Gastroesophageal sphincter (tissue), 4 donors: Measurements from ENCODE around the gene CILP. TPM values are rescaled to one million over a fixed set of nuclear protein-coding genes. Genes with fewer than 3 reads are reported as not detected.
"Not testable (repeated sequence)": the region's sequence is repeated elsewhere in the genome, so short reads cannot be mapped to it uniquely, and the experiment has no call there.

Source experiments
- ATAC-seq: fragments of 150-250 bp; one replicate; pipeline ENCODE4 v1.9.1; 2016; ENCODE audit warnings: mild to moderate bottlenecking, moderate library complexity
- H3K27ac ChIP-seq, 4 donors: fragments of 200-600 bp; sonication (generic) in 3 of 4; 1 replicate in 3 of 4; 2 replicates in 1 of 4; pipeline ENCODE4 v1.5.1; 2016 to 2019
- H3K27me3 ChIP-seq: fragments of 200-600 bp; sonication (generic); one replicate; pipeline ENCODE4 v1.5.1; 2019
- H3K36me3 ChIP-seq, 2 donors: fragments of 200-600 bp; sonication (generic); one replicate each; pipeline ENCODE4 v1.5.1; 2019; ENCODE audit warnings: control low read depth in 1 of 2
- H3K4me1 ChIP-seq, 3 donors: fragments of 200-600 bp; sonication (generic); 1 replicate in 2 of 3; 2 replicates in 1 of 3; pipeline ENCODE4 v1.5.1; 2016 to 2019; ENCODE audit warnings: control low read depth in 2 of 3
- H3K4me3 ChIP-seq, 2 donors: fragments of 200-600 bp; sonication (generic); one replicate each; pipeline ENCODE4 v1.5.1; 2019; ENCODE audit warnings: mild to moderate bottlenecking in 1 of 2, moderate library complexity in 1 of 2
- H3K9me3 ChIP-seq, 3 donors: fragments of 200-600 bp; sonication (generic); one replicate each; pipeline ENCODE4 v1.5.1; 2017 to 2019; ENCODE audit warnings: control low read depth in 2 of 3
- EP300 ChIP-seq: sonication (generic); formaldehyde crosslinking; IDR thresholded peaks from one replicate; pipeline ENCODE4 v1.6.1; 2017; ENCODE audit warnings: antibody characterized with exemption, mild to moderate bottlenecking
- POLR2A ChIP-seq, 2 donors: fragments of 450-650 bp; IDR thresholded peaks; one replicate each; pipeline ENCODE4 v1.6.1; 2017; ENCODE audit warnings: antibody characterized with exemption in 2 of 2, mild to moderate bottlenecking in 2 of 2, moderate library complexity in 1 of 2
- POLR2AphosphoS5 ChIP-seq: sonication (generic); formaldehyde crosslinking; IDR thresholded peaks from one replicate; pipeline ENCODE4 v1.6.1; 2017; ENCODE audit warnings: antibody characterized with exemption
- WGBS, 2 donors: methylation state at CpG; one replicate each; pipeline ENCODE4 v1.1.5; 2018; ENCODE audit warnings: low coverage in 1 of 2; 5-methylcytosine and 5-hydroxymethylcytosine counted together
- total RNA-seq, 4 donors: library from RNA; depleted of rRNA; stranded (reverse); fragments of >200 nt; gene quantifications; one replicate each; pipeline ENCODE4 v1.1.0, GENCODE V29; 2016
- TF ChIP-seq, protein P1 (sequence below), 4 experiments: fragments of 200-600 bp in 2 of 4; fragments of 450-650 bp in 2 of 4; sonication (generic) in 1 of 4; IDR thresholded peaks; one replicate each; pipeline ENCODE4 v1.5.1; 2017 to 2019; ENCODE audit warnings: antibody characterized with exemption in 4 of 4, mild to moderate bottlenecking in 2 of 4, moderate library complexity in 2 of 4

The CILP gene
- total RNA-seq, 4 donors from 2014 or later = 43.7 to 114 (median 74.5) TPM

DNA sequence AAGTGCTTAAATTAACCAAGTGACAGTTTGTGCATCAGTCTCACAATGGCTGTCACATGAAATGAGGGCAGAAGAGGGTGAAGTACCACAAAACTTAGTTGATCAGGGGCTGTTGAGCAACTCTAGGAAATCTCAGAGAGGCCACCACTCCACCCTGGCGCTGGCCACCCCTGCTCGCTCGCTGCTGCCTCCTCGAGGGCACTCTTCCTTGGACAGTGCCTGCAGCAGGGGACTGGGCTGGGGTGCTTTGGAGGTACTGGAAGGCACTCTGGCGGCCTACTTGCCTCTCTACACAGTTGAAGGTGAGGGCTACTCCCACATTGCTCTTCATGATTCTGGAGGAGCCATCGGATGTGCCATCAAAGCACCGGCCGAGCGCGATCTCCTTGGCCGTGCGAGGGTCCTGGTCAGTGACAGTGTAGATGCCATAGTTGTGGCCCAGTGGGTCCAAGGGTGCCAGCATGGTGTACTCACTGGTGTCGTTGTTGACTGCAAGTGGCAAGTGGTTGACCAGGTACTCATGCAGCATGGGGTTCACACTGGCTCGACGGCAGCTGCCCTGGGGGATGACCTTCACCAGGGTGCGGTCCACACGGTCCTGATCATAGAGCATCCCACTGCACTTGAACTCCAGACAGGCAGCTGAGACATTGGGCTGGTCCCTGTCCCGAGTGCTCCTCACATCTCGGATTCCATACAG is 14.5 kb downstream of the CILP start:
- no peaks in the 10 kb centered on the region for H3K27me3 ChIP-seq
- peak overlapping the region in 1 of 4 donors; percentile 1 for H3K27ac ChIP-seq
- 84 to 96% methylated on average over 3 to 5 of the region's 19 CpGs for WGBS, 2 donors
- no peak overlapping the region for H3K4me3 ChIP-seq
- TF ChIP-seq POLR2AphosphoS5 (no peak), POLR2A (IDR thresholded peaks at IDR 0.05) (no peak), EP300 (no peak)
- TF ChIP-seq, protein P1, sequence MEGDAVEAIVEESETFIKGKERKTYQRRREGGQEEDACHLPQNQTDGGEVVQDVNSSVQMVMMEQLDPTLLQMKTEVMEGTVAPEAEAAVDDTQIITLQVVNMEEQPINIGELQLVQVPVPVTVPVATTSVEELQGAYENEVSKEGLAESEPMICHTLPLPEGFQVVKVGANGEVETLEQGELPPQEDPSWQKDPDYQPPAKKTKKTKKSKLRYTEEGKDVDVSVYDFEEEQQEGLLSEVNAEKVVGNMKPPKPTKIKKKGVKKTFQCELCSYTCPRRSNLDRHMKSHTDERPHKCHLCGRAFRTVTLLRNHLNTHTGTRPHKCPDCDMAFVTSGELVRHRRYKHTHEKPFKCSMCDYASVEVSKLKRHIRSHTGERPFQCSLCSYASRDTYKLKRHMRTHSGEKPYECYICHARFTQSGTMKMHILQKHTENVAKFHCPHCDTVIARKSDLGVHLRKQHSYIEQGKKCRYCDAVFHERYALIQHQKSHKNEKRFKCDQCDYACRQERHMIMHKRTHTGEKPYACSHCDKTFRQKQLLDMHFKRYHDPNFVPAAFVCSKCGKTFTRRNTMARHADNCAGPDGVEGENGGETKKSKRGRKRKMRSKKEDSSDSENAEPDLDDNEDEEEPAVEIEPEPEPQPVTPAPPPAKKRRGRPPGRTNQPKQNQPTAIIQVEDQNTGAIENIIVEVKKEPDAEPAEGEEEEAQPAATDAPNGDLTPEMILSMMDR (IDR thresholded peaks at IDR 0.05) = no peak
- ATAC-seq = no peak
- H3K4me1 ChIP-seq = peaks cover 0 to 19% (median 0%) of the 10 kb centered on the region in 3 donors
- H3K9me3 ChIP-seq = no peaks in the 10 kb centered on the region
- H3K36me3 ChIP-seq = peaks cover 0 to 8% of the 10 kb centered on the region in 2 donors

DNA sequence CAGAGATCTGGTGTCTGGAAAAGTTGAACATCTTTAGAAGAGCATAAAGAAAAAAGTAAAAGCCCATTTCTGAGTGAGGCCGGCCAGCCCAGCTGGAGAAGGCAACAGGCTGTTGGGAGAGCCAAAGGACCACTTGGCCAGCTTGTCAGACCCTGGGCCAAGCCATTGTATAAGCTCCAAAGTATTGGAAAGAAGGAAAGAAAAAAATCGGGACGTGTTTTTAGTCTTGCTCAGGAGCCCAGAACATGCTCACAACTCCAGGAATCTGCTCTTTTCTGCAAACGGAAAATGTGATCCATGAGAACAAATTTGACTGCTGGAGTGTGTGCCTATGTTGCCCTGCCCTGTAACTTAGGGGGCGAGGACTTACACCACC is 15.7 kb downstream of the CILP start:
- Histone ChIP-seq H3K27me3 (no peaks in the 10 kb centered on the region), H3K4me3 (no peak overlapping the region), H3K36me3 (peaks cover 0 to 8% of the 10 kb centered on the region in 2 donors), H3K9me3 (no peaks in the 10 kb centered on the region), H3K4me1 (peaks cover 0 to 19% (median 0%) of the 10 kb centered on the region in 3 donors), H3K27ac (peak overlapping the region in 2 of 4 donors; percentile 39 to 56)
- no peak for TF ChIP-seq POLR2A (IDR thresholded peaks at IDR 0.05)
- TF ChIP-seq EP300 = no peak
- ATAC-seq = peak; percentile 66
- WGBS, 2 donors = 52 to 56% methylated on average over 4 to 5 of the region's 5 CpGs

DNA sequence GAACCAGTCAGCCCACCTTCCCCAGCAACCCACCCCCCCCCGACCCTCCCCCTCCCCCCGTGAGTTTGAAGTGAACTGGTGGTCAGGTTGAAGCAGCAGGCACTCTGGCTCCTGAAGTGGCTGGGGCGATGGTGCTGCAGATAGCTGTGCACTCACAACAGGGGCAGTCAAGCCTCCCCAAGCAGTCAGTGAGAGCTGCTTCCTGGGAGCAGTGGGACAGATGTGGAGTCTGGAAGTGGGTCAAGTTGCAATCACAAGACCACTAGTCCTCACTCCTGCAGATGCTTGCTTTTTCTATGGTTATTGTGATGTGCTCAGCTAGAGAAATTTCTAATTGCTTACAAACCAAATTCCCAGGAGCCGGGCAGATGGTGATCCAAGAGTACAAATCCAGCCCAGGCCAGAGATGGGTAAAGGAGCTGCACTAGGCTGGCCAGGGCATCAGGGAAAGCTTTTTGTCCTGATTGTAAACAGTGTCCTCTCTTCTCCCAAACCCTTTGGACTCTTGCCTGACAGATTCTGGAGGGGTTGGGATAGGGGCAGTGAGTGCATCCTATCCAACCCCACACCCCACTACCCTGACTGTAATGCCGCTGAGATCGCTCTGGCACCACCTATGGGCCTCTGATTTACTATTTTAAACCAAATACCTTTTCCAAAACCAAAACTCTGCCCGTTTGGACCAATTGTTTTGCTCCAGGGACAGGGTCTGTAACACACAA is 16.3 kb downstream of the CILP start:
- 34% methylated on average over 4 of the region's 7 CpGs; no CpG with 5 or more reads in 1 of the 2 donors for WGBS, 2 donors

DNA sequence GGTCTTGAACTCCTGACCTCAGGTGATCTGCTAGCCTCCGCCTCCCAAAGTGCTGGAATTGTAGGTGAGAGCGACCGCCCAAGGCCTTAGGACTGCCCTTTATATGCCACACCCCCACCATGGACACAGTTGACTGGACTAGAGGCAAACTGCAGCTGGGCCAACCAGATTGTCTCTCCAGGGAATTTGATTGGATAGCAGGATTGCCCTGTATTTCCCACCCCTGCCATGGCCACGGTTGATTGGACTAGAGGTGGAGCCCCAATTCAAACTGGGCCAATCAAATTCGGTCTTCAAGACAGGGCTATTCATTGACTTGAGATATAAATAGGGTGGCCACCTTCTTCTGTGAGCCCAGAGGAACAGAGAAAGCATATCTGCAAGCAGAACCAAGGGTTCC is 19.3 kb downstream of the CILP start:
- WGBS, 2 donors = 90 to 92% methylated on average over 2 of the region's 5 CpGs
- ATAC-seq = no peak
- TF ChIP-seq POLR2A (IDR thresholded peaks at IDR 0.05) = no peak
- TF ChIP-seq POLR2AphosphoS5 = no peak
- TF ChIP-seq EP300 = no peak
- TF ChIP-seq, protein P1 (IDR thresholded peaks at IDR 0.05) = no peak
- Histone ChIP-seq H3K27me3 (no peaks in the 10 kb centered on the region), H3K36me3 (no peaks in the 10 kb centered on the region), H3K4me1 (peaks cover 0 to 24% (median 0%) of the 10 kb centered on the region in 3 donors), H3K27ac (no peak overlapping the region), H3K4me3 (no peak overlapping the region), H3K9me3 (no peaks in the 10 kb centered on the region)

More for the DNA sequence above, 16.3 kb downstream of the CILP start:
- H3K36me3 ChIP-seq = peaks cover 0 to 8% of the 10 kb centered on the region in 2 donors
- peak overlapping the region in 2 of 4 donors; percentile 39 to 56 for H3K27ac ChIP-seq
- H3K9me3 ChIP-seq = no peaks in the 10 kb centered on the region
- no peaks in the 10 kb centered on the region for H3K27me3 ChIP-seq
- peak; percentile 68 for ATAC-seq
- H3K4me3 ChIP-seq = no peak overlapping the region
- peaks cover 0 to 19% (median 0%) of the 10 kb centered on the region in 3 donors for H3K4me1 ChIP-seq
- TF ChIP-seq POLR2AphosphoS5 (no peak), EP300 (no peak), POLR2A (IDR thresholded peaks at IDR 0.05) (no peak)
- TF ChIP-seq, protein P1 (IDR thresholded peaks at IDR 0.05) = no peak

DNA sequence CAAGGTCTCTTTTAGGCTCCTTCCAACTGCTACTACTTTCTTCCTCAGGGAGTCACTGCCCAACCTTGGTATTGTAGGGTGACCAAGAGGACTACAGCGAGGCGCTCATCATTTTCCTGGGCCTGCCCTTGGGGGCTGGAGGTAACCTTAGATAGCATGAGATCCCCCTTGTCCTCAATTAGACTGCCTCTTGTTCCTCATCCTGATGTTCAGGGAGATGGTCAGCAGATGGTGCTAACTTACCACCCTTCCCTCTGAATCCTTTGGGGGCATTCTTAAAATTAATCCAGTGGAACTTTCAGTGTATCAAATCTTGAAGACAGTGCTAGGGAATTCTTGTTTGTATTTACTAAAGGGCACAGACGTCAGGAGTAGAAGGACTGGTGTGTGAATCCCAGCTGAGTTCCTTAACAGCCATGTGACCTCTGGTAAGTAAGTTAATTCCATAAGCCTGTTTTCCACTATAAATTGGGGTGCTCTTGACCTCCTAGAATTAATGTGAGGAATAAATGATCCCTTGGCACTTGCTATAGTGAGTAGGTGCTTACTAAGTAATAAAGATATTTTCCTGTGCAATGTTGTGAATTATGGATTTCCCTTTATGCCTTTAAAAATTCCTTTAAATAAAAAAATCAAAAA is 22.1 kb downstream of the CILP start:
- no peak overlapping the region for H3K4me3 ChIP-seq
- H3K9me3 ChIP-seq = no peaks in the 10 kb centered on the region
- H3K27me3 ChIP-seq = no peaks in the 10 kb centered on the region
- H3K36me3 ChIP-seq = no peaks in the 10 kb centered on the region
- TF ChIP-seq, protein P1 (IDR thresholded peaks at IDR 0.05) = peak; percentile 45 to 81 (median 74)
- TF ChIP-seq POLR2A (IDR thresholded peaks at IDR 0.05) (no peak), EP300 (no peak)
- H3K27ac ChIP-seq = no peak overlapping the region
- H3K4me1 ChIP-seq = peaks cover 0 to 12% (median 0%) of the 10 kb centered on the region in 3 donors
- WGBS, 2 donors = 6 to 21% methylated on average over 3 of the region's 3 CpGs
- no peak for ATAC-seq

DNA sequence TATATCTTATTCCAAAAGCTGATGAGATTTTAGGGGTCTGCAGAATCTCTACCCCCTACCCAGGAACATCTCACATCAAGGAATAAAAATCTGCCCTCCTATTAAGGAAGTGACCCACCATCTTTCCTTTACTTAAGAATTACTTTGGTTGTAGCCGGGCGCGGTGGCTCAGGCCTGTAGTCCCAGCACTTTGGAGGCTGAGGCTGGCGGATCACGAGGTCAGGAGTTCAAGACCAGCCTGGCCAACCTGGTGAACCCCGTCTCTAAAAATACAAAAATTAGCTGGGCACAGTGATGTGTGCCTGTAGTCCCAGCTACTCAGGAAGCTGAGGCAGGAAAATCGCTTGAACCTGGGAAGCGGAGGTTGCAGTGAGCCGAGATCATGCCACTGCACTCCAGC is 22.8 kb downstream of the CILP start:
- not testable (repeated sequence) for H3K27me3 ChIP-seq, ATAC-seq, H3K36me3 ChIP-seq, H3K4me3 ChIP-seq, H3K27ac ChIP-seq, H3K9me3 ChIP-seq
- H3K4me1 ChIP-seq = peaks cover 0 to 16% (median under 1%) of the 10 kb centered on the region in 3 donors
- WGBS, 2 donors = 74 to 84% methylated on average over 4 to 6 of the region's 9 CpGs
